Erythroblast (primary cell): ENCODE results near the gene KCNE1.
"Not testable (repeated sequence)": the region's sequence is repeated elsewhere in the genome, so short reads cannot be mapped to it uniquely, and the experiment has no call there.

Experiments used
- DNase-seq, 2 experiments: peaks; one replicate each; lab custom pipeline; 2025; lab: John Stamatoyannopoulos, UW
- GATA1 ChIP-seq: IDR thresholded peaks from 2 replicates; pipeline ENCODE4 v1.6.1; 2011; ENCODE audit warnings: low read depth, mild to moderate bottlenecking, control low read depth, low read length, moderate library complexity
- POLR2A ChIP-seq: IDR thresholded peaks from 2 replicates; pipeline ENCODE4 v1.6.1; 2011; ENCODE audit warnings: mild to moderate bottlenecking, low read length

Gene KCNE1

GRCh38 chr21:34514576-34515115 is 2.6 kb upstream of the KCNE1 start:
- TF ChIP-seq POLR2A (no peak), GATA1 (no peak)
- DNase-seq: no peak

- TF ChIP-seq POLR2A: no peak
- TF ChIP-seq GATA1: no peak
- no peak for DNase-seq
Measured at GRCh38 chr21:34513129-34513675, 1.2 kb upstream of the KCNE1 start.

DNA sequence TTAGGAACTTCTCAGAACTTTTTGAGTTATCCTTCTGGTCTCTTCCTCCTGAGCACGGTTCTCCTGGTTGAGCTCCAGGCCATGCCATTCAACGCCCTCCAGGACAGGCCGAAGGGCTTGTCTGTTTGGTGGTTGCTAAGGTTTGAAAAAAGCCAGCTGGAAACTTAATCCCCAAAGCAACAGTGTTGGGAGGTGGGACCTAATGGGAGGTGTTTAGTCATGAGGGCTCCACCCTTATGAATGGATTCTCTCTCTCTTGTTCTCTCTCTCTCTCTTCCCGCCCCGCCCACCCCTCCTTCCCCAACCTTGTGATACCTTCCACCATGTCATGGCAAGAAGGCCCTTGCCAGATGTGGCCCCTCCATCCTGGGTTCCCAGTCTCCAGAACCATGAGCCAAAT is 829 bp downstream of the KCNE1 start:
- no peak for DNase-seq
- no peak for TF ChIP-seq POLR2A
- no peak for TF ChIP-seq GATA1

DNA sequence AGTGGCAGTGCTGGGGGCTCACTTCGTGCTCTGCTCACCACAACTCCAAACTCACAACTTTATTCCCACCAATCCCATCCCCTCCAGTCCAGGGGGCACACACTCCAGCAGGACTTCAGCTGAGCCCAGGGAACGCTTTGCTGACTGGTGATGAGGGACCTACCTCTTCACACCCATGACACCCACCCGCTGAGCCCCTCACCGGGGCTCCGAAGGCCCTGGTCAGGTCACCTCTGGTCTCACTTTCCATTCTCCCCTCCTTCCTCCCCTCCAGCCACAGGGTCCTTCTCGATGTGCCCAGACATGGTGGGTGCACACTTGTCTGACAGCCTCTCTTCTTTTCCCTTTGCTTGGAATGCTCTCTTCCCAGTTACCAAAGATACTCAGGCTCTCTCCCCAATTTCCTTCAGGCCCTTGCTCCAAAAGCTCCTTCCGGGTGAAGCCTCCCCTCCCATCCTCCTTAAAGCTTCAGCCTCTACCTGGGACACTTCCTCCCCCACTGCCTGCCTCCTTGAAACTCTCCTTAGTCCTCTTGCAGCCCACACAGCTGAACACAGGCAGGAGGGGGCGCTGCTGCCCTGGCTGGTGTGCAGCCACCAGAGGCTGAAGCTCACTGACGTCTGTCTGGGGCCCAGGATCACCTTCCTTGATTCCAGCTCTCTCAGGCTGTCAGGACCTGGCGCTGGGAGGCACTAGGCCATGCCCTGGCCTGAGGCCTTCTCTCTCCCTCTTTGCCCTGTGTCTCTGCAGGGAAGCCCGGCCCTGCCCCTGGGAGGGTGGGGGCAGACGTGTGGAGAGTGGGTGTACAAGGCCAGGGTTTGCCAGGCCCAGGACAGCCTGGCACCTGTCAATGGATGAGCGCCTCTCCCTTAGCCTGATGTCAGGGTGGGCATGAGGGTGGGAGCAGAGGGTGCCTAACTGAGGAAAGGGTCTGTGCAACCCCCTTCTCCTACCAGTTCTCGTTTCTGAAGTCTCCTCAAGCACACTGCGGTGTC is 1.6 kb downstream of the KCNE1 start:
- peak; percentile 52 to 55 for DNase-seq
- TF ChIP-seq GATA1 (no peak), POLR2A (no peak)

GRCh38 chr21:34509151-34509550 is 2.9 kb downstream of the KCNE1 start:
- no peak for TF ChIP-seq GATA1
- TF ChIP-seq POLR2A: no peak
- DNase-seq: peak in 1 of 2 experiments; percentile 2

- no peak for DNase-seq
- TF ChIP-seq GATA1 (no peak), POLR2A (no peak)
Measured at GRCh38 chr21:34504595-34504994, 7.4 kb downstream of the KCNE1 start.

DNA sequence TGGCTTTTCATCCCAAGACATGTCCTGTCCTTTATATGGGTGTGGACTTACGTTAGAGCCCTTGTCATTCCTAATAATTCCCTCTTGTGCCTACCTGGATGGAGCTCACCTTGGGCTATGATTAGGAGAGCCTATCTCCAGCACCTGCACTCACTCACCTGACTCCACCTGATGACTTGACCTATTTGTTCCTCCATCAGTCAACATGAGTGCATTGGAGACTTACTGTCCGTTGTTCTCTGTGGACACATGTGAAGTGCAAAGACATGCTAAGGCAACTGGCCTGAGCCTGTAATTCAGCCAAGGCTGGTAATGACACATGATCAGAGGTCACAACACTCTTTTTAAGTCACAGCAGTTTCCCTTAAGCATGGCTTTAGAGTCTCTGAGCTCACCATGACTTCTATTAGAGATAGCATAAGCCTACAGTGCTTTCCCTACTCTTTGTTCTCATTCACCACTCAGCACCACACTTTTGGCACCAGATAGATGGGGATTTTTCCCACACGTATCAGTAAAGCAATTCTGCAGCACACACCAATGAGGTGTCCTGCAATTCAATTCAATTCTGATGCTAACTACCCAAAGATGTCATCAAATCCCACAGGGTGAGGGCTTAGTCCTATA is 9.4 kb downstream of the KCNE1 start:
- TF ChIP-seq POLR2A (no peak), GATA1 (no peak)
- DNase-seq: no peak

DNA sequence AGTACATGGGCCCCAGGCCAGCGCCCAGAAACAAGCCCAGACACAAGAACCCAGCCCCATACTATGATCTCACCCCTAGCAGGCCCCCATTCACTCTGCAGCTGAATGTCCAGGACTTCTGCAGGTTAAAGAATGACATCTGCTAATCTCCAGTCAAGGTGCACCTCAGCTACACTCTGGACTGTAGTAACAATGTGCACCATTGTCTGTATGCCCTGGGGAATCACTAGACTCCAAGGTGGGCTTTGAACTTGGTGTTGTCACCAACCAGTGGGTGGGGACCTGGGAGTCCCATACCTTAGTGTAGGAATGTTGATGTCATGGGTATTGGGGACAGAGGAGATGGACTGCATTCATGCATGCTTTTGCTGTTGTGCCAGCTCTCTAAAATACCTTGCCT is 10.3 kb downstream of the KCNE1 start:
- TF ChIP-seq GATA1 (no peak), POLR2A (no peak)
- no peak for DNase-seq

DNA sequence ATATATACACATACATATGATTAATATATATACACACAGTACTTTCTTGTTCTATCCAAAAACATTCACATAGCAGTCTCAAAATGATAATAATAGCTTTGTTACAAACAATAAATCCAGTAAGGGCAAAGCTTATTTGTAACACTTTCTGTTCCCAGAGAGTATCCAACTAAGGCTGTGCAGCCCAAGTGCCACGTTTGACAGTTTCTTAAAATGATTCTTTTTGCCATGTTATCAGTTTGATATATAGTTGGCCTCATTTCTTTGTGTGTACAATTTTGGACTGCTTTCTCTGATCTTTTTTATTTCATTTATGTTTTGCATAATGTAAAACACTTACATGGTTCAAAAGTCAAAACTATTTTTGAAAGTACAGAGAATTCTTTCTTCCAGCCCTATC is 11.8 kb downstream of the KCNE1 start:
- no peak for DNase-seq
- no peak for TF ChIP-seq POLR2A
- TF ChIP-seq GATA1: no peak

GRCh38 chr21:34499116-34499515 is 12.9 kb downstream of the KCNE1 start:
- TF ChIP-seq GATA1: no peak
- no peak for TF ChIP-seq POLR2A
- no peak for DNase-seq

- DNase-seq: no peak
- TF ChIP-seq GATA1 (no peak), POLR2A (no peak)
Measured at GRCh38 chr21:34498623-34499022, 13.4 kb downstream of the KCNE1 start.

DNA sequence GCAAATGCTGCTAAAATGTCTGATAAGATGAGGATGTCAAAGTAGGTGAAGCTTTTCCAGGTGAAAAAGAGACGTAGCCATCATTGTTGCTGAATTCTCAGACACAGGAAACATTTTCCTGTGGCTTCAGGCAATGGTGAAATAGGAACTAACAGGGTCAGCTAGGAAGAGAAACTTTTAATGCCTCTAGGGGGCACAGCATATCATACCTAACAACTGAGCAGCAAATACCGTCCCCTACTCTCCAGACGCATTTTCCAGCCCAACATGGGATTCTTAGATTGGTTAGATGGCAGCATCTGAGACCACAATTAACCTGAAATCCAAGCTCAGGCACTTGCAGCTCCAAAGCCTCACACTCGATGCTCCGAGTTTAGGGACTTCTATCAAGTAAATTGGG is 28.2 kb downstream of the KCNE1 start:
- DNase-seq: not testable (repeated sequence)

DNA sequence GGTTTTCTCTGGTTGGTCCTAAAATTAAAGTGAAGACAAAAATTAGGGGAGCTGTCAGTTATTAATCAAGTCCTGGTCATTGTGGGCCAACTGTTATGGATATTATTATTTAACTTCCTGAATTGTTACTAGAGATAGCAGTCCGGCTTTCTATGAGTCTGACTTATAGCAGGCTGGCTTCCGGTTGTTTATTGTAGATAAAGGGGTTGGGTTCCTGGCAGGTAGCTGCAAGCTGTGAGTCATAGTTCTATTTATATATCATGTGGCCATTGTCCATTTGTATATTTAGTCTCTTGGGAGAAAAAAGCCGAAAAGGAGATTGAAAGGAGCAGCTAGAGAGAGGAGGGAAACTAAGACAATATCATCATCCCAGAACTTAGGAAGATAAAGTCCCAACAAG is 28.6 kb downstream of the KCNE1 start:
- DNase-seq: not testable (repeated sequence)

- DNase-seq: not testable (repeated sequence)
Measured at GRCh38 chr21:34467333-34467732, 44.7 kb downstream of the KCNE1 start.

DNA sequence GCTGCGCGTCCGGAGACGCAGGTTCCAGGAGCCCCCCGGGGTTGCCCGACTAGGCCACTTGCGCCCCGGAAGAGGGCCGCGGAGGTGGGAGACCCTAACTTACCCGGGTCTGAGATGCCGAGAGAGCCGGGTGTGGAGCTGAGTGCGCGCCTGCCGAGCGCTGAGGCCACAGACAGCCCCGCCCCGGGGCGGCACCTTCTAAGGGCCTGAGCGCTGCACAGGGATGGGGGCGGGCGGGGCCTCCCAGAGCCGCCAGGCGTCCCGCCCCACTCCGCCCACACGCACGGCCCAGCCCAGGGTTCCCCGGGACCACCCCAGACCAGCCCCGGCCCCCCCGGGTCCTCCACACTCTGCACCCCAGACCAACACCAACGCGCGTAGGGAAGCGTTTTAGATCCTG is 52.6 kb downstream of the KCNE1 start:
- not testable (repeated sequence) for DNase-seq

DNA sequence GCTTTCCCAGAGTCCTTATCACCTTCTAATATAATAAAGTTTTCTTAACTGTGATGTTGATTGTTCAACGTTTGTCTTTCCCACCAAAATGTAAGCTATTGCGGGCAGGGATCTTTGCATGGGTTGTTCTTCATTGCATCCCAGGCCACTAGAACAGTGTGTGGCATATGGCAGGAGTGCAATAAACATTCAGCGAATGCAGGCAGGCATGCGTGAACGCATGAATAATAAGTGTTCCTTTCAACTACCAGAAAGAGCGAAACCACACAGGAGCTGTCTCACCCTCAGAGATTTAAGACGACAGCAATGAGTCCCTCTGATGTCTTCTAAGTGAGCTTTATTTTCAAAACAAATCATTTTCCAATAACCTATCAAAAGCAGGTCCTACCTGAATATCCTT is 53.7 kb downstream of the KCNE1 start:
- DNase-seq: not testable (repeated sequence)

GRCh38 chr21:34456180-34456579 is 55.8 kb downstream of the KCNE1 start:
- DNase-seq: not testable (repeated sequence)

- not testable (repeated sequence) for DNase-seq
Measured at GRCh38 chr21:34455628-34456027, 56.4 kb downstream of the KCNE1 start.

DNA sequence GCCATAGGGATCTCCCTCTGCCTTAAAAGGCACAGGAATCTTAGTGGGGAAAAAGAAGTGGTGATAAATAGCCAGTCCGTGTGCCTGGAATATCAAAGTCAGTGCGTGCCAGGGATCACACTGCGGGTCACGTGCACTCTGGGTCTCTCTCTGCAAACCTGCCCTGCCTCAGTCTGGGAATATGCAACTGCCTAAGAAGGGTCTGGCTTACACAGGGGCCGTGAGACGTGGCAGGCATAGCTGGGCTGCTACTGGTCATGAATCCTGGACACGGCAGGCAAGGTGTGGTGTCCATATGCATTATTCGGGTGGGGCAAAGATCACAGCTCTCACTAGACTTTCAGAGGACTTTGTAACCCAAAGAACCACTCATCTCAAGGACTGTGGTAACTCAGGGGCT is 65.0 kb downstream of the KCNE1 start:
- not testable (repeated sequence) for DNase-seq

- DNase-seq: not testable (repeated sequence)
Measured at GRCh38 chr21:34443486-34443885, 68.5 kb downstream of the KCNE1 start.
